ENCODE measurements around the gene ZNF467.

DNA sequence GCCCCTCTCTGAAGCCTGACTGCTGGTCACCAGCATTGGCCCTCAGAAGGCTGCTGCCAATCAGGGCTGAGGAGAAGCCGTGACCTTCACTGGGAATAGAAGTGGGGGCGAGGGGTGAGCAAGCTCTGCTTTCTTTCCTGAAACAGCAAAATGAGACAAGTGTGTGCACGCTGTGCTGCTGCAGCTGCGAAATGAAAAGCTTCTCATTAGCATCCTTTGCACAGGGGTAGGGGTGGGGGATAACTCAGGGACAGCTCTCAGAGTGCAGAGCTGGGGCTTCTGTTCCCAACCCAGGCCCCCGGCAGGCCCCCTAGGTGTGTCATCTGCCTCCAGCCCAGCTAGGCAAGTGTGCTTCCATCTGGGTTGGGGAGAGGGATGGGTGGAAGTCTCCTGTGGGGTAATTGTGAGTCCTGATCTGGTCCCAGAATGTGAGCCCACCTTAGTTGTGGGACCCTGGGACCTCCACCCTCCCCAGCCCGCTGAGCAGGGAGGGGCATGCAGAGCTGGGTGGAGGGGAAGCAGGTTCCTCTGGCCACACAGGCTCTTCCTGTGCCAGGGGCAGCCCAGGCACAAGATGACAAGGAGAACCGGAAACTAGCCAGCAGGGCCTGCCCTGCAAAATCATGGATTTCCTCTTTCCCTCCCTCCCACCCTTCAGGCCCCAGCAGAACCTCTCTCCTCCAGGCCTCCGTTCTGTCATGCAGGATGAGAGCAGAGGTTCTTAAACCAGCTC, 22.2 kb downstream of the ZNF467 start:
- TF ChIP-seq, protein P1, sequence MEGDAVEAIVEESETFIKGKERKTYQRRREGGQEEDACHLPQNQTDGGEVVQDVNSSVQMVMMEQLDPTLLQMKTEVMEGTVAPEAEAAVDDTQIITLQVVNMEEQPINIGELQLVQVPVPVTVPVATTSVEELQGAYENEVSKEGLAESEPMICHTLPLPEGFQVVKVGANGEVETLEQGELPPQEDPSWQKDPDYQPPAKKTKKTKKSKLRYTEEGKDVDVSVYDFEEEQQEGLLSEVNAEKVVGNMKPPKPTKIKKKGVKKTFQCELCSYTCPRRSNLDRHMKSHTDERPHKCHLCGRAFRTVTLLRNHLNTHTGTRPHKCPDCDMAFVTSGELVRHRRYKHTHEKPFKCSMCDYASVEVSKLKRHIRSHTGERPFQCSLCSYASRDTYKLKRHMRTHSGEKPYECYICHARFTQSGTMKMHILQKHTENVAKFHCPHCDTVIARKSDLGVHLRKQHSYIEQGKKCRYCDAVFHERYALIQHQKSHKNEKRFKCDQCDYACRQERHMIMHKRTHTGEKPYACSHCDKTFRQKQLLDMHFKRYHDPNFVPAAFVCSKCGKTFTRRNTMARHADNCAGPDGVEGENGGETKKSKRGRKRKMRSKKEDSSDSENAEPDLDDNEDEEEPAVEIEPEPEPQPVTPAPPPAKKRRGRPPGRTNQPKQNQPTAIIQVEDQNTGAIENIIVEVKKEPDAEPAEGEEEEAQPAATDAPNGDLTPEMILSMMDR (IDR thresholded peaks at IDR 0.05): no peak
- TF ChIP-seq ZFX (IDR thresholded peaks at IDR 0.05; ENCODE audit: borderline replicate concordance): no peak

All from 22Rv1 (cell line).